SK-N-SH treated with all-trans-retinoic acid at 6 μM for 48 hours (cell line): ENCODE measurements around the gene VSIG4.

Source experiments
- ARNTL ChIP-seq: fragments of 450-650 bp; formaldehyde crosslinking; IDR thresholded peaks from 2 replicates; pipeline ENCODE4 v1.5.0; 2020; ENCODE audit warnings: low read depth, mild to moderate bottlenecking, moderate library complexity, borderline replicate concordance
- BACH2 ChIP-seq: fragments of 250-450 bp; sonication (Bioruptor Pico); IDR thresholded peaks from 2 replicates; pipeline ENCODE4 v1.9.0; 2021; ENCODE audit warnings: mild to moderate bottlenecking, borderline replicate concordance
- GLIS3 ChIP-seq: fragments of 250-450 bp; sonication (Bioruptor Pico); IDR thresholded peaks from 2 replicates; pipeline ENCODE4 v1.5.0; 2020; ENCODE audit warnings: mild to moderate bottlenecking, moderate library complexity
- PPARA ChIP-seq: fragments of 250-450 bp; sonication (Bioruptor Pico); IDR thresholded peaks from 2 replicates; pipeline ENCODE4 v1.5.0; 2020; ENCODE audit warnings: mild to moderate bottlenecking, borderline replicate concordance
- SNAI2 ChIP-seq: fragments of 250-450 bp; sonication (Bioruptor Pico); IDR thresholded peaks from 2 replicates; pipeline ENCODE4 v1.5.0; 2020; ENCODE audit warnings: mild to moderate bottlenecking, moderate library complexity
- ZC3H10 ChIP-seq: fragments of 250-450 bp; sonication (Bioruptor Pico); IDR thresholded peaks from 2 replicates; pipeline ENCODE4 v1.5.1; 2021; ENCODE audit warnings: mild to moderate bottlenecking, moderate library complexity
- ZFP3 ChIP-seq: fragments of 250-450 bp; sonication (Bioruptor Pico); IDR thresholded peaks from 2 replicates; pipeline ENCODE4 v1.5.0; 2020; ENCODE audit warnings: mild to moderate bottlenecking, moderate library complexity
- ZFP30 ChIP-seq: fragments of 450-650 bp; formaldehyde crosslinking; IDR thresholded peaks from 2 replicates; pipeline ENCODE4 v1.5.0; 2022; ENCODE audit warnings: mild to moderate bottlenecking, moderate library complexity
- ZNF8 ChIP-seq: fragments of 450-650 bp; formaldehyde crosslinking; IDR thresholded peaks from 2 replicates; pipeline ENCODE4 v1.5.0; 2020; ENCODE audit warnings: mild to moderate bottlenecking, moderate library complexity
- TF ChIP-seq, protein P1 (sequence below): fragments of 250-450 bp; sonication (Bioruptor Pico); IDR thresholded peaks from 2 replicates; pipeline ENCODE4 v1.8.0; 2020; ENCODE audit warnings: mild to moderate bottlenecking, moderate library complexity, borderline replicate concordance
- TF ChIP-seq, protein P2 (sequence below): fragments of 250-450 bp; sonication (Bioruptor Pico); IDR thresholded peaks from 2 replicates; pipeline ENCODE4 v1.8.0; 2021; ENCODE audit warnings: low read depth, mild to moderate bottlenecking, moderate library complexity, borderline replicate concordance
- TF ChIP-seq, protein P3 (sequence below): fragments of 250-450 bp; sonication (Bioruptor Pico); IDR thresholded peaks from 2 replicates; pipeline ENCODE4 v1.5.1; 2020; ENCODE audit warnings: low read depth, mild to moderate bottlenecking, moderate library complexity

DNA sequence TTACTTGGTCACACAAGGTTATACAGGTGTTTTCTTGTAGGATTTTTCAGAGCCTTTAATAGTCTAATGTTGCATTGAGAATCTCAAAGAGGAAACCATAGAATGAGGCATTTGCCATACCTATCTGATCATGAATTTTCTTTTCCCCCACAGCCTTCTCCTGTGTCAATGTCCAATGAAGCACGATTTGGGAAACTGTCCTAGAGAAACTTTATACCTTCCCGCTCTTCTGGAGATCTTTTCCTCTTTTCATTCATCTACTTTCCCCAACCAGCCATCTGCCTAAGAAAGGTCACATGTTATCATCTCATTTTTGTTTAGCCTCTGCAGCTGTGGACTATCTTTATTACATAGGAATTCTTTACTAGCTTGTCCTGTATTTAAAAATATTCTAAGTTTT is 19.9 kb downstream of the VSIG4 start:
- TF ChIP-seq ZFP3 (CRISPR knock-in tag) (no peak), PPARA (CRISPR knock-in tag) (no peak), ZNF8 (CRISPR knock-in tag) (no peak), ARNTL (CRISPR knock-in tag) (no peak), GLIS3 (CRISPR knock-in tag) (no peak), BACH2 (CRISPR knock-in tag) (no peak), SNAI2 (no peak), ZFP30 (CRISPR knock-in tag) (no peak), ZC3H10 (CRISPR knock-in tag) (no peak)
- TF ChIP-seq, protein P1, sequence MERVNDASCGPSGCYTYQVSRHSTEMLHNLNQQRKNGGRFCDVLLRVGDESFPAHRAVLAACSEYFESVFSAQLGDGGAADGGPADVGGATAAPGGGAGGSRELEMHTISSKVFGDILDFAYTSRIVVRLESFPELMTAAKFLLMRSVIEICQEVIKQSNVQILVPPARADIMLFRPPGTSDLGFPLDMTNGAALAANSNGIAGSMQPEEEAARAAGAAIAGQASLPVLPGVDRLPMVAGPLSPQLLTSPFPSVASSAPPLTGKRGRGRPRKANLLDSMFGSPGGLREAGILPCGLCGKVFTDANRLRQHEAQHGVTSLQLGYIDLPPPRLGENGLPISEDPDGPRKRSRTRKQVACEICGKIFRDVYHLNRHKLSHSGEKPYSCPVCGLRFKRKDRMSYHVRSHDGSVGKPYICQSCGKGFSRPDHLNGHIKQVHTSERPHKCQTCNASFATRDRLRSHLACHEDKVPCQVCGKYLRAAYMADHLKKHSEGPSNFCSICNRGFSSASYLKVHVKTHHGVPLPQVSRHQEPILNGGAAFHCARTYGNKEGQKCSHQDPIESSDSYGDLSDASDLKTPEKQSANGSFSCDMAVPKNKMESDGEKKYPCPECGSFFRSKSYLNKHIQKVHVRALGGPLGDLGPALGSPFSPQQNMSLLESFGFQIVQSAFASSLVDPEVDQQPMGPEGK (CRISPR knock-in tag) = no peak
- TF ChIP-seq, protein P2, sequence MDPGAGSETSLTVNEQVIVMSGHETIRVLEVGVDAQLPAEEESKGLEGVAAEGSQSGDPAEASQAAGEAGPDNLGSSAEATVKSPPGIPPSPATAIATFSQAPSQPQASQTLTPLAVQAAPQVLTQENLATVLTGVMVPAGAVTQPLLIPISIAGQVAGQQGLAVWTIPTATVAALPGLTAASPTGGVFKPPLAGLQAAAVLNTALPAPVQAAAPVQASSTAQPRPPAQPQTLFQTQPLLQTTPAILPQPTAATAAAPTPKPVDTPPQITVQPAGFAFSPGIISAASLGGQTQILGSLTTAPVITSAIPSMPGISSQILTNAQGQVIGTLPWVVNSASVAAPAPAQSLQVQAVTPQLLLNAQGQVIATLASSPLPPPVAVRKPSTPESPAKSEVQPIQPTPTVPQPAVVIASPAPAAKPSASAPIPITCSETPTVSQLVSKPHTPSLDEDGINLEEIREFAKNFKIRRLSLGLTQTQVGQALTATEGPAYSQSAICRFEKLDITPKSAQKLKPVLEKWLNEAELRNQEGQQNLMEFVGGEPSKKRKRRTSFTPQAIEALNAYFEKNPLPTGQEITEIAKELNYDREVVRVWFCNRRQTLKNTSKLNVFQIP = no peak
- TF ChIP-seq, protein P3, sequence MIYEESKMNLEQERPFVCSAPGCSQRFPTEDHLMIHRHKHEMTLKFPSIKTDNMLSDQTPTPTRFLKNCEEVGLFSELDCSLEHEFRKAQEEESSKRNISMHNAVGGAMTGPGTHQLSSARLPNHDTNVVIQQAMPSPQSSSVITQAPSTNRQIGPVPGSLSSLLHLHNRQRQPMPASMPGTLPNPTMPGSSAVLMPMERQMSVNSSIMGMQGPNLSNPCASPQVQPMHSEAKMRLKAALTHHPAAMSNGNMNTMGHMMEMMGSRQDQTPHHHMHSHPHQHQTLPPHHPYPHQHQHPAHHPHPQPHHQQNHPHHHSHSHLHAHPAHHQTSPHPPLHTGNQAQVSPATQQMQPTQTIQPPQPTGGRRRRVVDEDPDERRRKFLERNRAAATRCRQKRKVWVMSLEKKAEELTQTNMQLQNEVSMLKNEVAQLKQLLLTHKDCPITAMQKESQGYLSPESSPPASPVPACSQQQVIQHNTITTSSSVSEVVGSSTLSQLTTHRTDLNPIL = no peak
